ENCODE results near the gene GDPD4. TPM values are rescaled to one million over a fixed set of nuclear protein-coding genes. Genes with fewer than 3 reads are reported as not detected.
A peak's percentile ranks its signal among the peaks of the same experiment; 100 is the strongest.

GDPD4 gene
- not detected in 2 replicates for total RNA-seq (2013; cell fraction: nucleolus; rRNA removed)
- total RNA-seq (2014; rRNA removed) (0.23 TPM in 1 of 2 replicates, not detected in the other), total RNA-seq (2014; rRNA removed; fragmentation: Illumina TruSeq; extraction: Trizol) (not detected in 2 replicates), total RNA-seq (2021) (not detected in 2 replicates), polyA plus RNA-seq (2011; rRNA removed) (not detected in 2 replicates), polyA plus RNA-seq (2014; fragmentation: Illumina TruSeq; extraction: Trizol) (not detected in 2 replicates), polyA plus RNA-seq (2014; fragmentation: Nextera tagmentation; extraction: Ambion mirVana) (not detected), polyA plus RNA-seq (2014; rRNA removed) (not detected in 2 replicates), polyA plus RNA-seq (2016; fragmentation: Nextera tagmentation; extraction: Ambion mirVana) (not detected), polyA minus RNA-seq (2011; rRNA and poly(A)+ RNA removed) (not detected in 2 replicates), Bru-seq, nascent RNA (percentile 7 among the genes with signal in this experiment), BruChase-seq, experiment 1, labeled RNA remaining after a 6-hour chase (percentile 9 among the genes with signal in this experiment), BruChase-seq, experiment 2, labeled RNA remaining after a 2-hour chase (percentile 13 among the genes with signal in this experiment)
- polyA plus RNA-seq (2011; ENCODE audit: low read depth), result not detected
- polyA plus RNA-seq (2011; cell fraction: cytosol; rRNA removed), result not detected in 2 replicates
- not detected in 2 replicates for polyA plus RNA-seq (2011; cell fraction: nucleus; rRNA removed)
- not detected in 2 replicates for polyA plus RNA-seq (2012)
- polyA minus RNA-seq (2011; cell fraction: cytosol; rRNA and poly(A)+ RNA removed), result not detected in 2 replicates
- polyA minus RNA-seq (2011; cell fraction: nucleus; rRNA and poly(A)+ RNA removed), result not detected in 2 replicates
- long read RNA-seq, experiment 1, result 0 reads
- long read RNA-seq, experiment 2, result 0 reads

GRCh38 chr11:77301510-77301909, at the start of gene GDPD4:
Gene GDPD4 (minus strand): TSS chr11:77301686. CDS start chr11:77285137, 16,549 bp downstream.
- H3K4me2 ChIP-seq (ENCODE audit: control insufficient read depth, insufficient read depth), result no peak within 1 kb of the TSS
- H3K9ac ChIP-seq (ENCODE audit: control insufficient read depth, insufficient read depth, low read length), result no peak within 1 kb of the TSS
- ATAC-seq (no peak), DNase-seq (ENCODE audit: low read depth, low spot score) (no peak), FAIRE-seq (no peak)
- intact Hi-C loops (cut with micrococcal nuclease; ENCODE audit: unreplicated experiment) (no loop called here), in situ Hi-C loops (cut with MboI) (no loop called here)
- 66% methylated on average over 14 of the region's 15 CpGs for WGBS (ENCODE audit: insufficient coverage, insufficient replicate concordance, low lambda C conversion rate, missing lambda C conversion rate)
- no peak within 1 kb of the TSS for H3K4me3 ChIP-seq
- ChIA-PET RAD21 (ENCODE audit: unreplicated experiment) (no interaction called here), POLR2A (no interaction called here), CTCF (no interaction called here), SMC1A (ENCODE audit: uncharacterized antibody, unreplicated experiment) (interaction anchor here (0.9 kb wide), 1 partner anchor 256 kb away, joined by 3 read pairs; no protein-coding TSS in a partner anchor)
- H3K27me3 ChIP-seq (replicated peaks in 1 of 2; ENCODE audit: control insufficient read depth in 2 of 2, insufficient read depth in 2 of 2, low read length in 1 of 2), result no peaks in the 10 kb centered on the region
- H2AFZ ChIP-seq (ENCODE audit: control insufficient read depth, low read depth, low read length), result no peak within 1 kb of the TSS
- no peaks in the 10 kb centered on the region for H3K79me2 ChIP-seq (ENCODE audit: control insufficient read depth, insufficient read depth, low read length)
- TF ChIP-seq SMAD1 (IDR thresholded peaks at IDR 0.05; ENCODE audit: low read depth, partially characterized antibody) (no peak), CHD4 (IDR thresholded peaks at IDR 0.05) (no peak), HCFC1 (IDR thresholded peaks at IDR 0.05; ENCODE audit: low read length) (no peak), STAT1 (conservative IDR thresholded peaks at IDR 0.05) (no peak), PAX8 (IDR thresholded peaks at IDR 0.05) (no peak), SP1 (IDR thresholded peaks at IDR 0.05; ENCODE audit: low read depth, low read length) (no peak), PML (IDR thresholded peaks at IDR 0.05; ENCODE audit: low read length) (no peak), KLF5 (IDR thresholded peaks at IDR 0.05; ENCODE audit: partially characterized antibody) (no peak), SPI1 (IDR thresholded peaks at IDR 0.05; ENCODE audit: borderline replicate concordance, insufficient read depth, low read depth, low read length) (no peak)
- TF ChIP-seq, protein P1, sequence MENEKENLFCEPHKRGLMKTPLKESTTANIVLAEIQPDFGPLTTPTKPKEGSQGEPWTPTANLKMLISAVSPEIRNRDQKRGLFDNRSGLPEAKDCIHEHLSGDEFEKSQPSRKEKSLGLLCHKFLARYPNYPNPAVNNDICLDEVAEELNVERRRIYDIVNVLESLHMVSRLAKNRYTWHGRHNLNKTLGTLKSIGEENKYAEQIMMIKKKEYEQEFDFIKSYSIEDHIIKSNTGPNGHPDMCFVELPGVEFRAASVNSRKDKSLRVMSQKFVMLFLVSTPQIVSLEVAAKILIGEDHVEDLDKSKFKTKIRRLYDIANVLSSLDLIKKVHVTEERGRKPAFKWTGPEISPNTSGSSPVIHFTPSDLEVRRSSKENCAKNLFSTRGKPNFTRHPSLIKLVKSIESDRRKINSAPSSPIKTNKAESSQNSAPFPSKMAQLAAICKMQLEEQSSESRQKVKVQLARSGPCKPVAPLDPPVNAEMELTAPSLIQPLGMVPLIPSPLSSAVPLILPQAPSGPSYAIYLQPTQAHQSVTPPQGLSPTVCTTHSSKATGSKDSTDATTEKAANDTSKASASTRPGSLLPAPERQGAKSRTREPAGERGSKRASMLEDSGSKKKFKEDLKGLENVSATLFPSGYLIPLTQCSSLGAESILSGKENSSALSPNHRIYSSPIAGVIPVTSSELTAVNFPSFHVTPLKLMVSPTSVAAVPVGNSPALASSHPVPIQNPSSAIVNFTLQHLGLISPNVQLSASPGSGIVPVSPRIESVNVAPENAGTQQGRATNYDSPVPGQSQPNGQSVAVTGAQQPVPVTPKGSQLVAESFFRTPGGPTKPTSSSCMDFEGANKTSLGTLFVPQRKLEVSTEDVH (IDR thresholded peaks at IDR 0.05; ENCODE audit: low read depth, partially characterized antibody), result no peak
- BruUV-seq (replicated peaks), result no TSS peak
- H3K36me3 ChIP-seq (ENCODE audit: control insufficient read depth in 2 of 2, insufficient read depth in 2 of 2, low read length in 1 of 2), result no peaks in the 10 kb centered on the region
- no peaks in the 10 kb centered on the region for H3K4me1 ChIP-seq (ENCODE audit: control insufficient read depth, insufficient read depth, low read length)
- no peaks in the 10 kb centered on the region for H3K9me3 ChIP-seq (replicated peaks; ENCODE audit: control insufficient read depth, insufficient read depth, low read length)
- no peaks in the 10 kb centered on the region for H4K20me1 ChIP-seq (ENCODE audit: control insufficient read depth, insufficient read depth)
- no peak within 1 kb of the TSS for H3K27ac ChIP-seq (ENCODE audit: control insufficient read depth, insufficient read depth)

Measured in GM12878 (cell line).